H1 (cell line): ENCODE measurements around the gene PPFIBP2. TPM values are rescaled to one million over a fixed set of nuclear protein-coding genes. Genes with fewer than 3 reads are reported as not detected.

ENCODE experiments used
- CTCF ChIA-PET: fragments of 300-600 bp; sonication (Branson Sonifier 250); formaldehyde crosslinking; loops from one replicate; lab custom pipeline; 2021; ENCODE audit not compliant: partially characterized antibody; lab: Charles Lee
- POLR2A ChIA-PET: fragments of 300-600 bp; sonication (Branson Sonifier 250); formaldehyde crosslinking; loops from one replicate; lab custom pipeline; 2021; ENCODE audit warnings: inconsistent platforms; ENCODE audit not compliant: partially characterized antibody; lab: Charles Lee
- DNase-seq, 2 experiments: peaks; one replicate each; pipeline versions ENCODE4 v3.0.0 to v3.0.0-alpha.2; 2010 to 2022; ENCODE audit warnings: low spot score in 2 of 2, low read depth in 1 of 2, mixed read lengths in 1 of 2
- FAIRE-seq: peaks from 2 replicates; lab custom pipeline; 2011; peaks lifted over from hg19 to GRCh38; lab: Jason Lieb, UNC
- H2AFZ ChIP-seq: 2 replicates; pipeline ENCODE4 v1.8.1; 2012; ENCODE audit warnings: low read length, inconsistent platforms
- H2AK5ac ChIP-seq: 2 replicates; pipeline ENCODE4 v1.6.1; 2013; ENCODE audit warnings: low read depth, low read length
- H2BK120ac ChIP-seq: replicated peaks from 2 replicates; pipeline ENCODE3; 2013; ENCODE audit warnings: low read depth, low read length, inconsistent platforms
- H2BK12ac ChIP-seq: 2 replicates; pipeline ENCODE4 v1.6.1; 2013; ENCODE audit warnings: low read depth, low read length
- H2BK15ac ChIP-seq: 2 replicates; pipeline ENCODE4 v1.6.1; 2013; ENCODE audit warnings: low read length
- H2BK20ac ChIP-seq: 2 replicates; pipeline ENCODE4 v1.6.1; 2013; ENCODE audit warnings: low read length
- H2BK5ac ChIP-seq: 2 replicates; pipeline ENCODE4 v1.6.1; 2013; ENCODE audit warnings: low read depth, low read length
- H3K14ac ChIP-seq: 2 replicates; pipeline ENCODE4 v1.6.1; 2013; ENCODE audit warnings: inconsistent platforms; ENCODE audit not compliant: insufficient read length
- H3K18ac ChIP-seq: 2 replicates; pipeline ENCODE4 v1.6.1; 2013; ENCODE audit warnings: low read length; ENCODE audit errors: extremely low read depth
- H3K23ac ChIP-seq: 2 replicates; pipeline ENCODE4 v1.6.1; 2013; ENCODE audit warnings: inconsistent platforms; ENCODE audit not compliant: insufficient read length
- H3K23me2 ChIP-seq: 2 replicates; pipeline ENCODE4 v1.6.1; 2013; ENCODE audit warnings: low read depth, low read length
- H3K27ac ChIP-seq: 2 replicates; pipeline ENCODE4 v1.6.1; 2011; ENCODE audit warnings: low read depth, low read length, inconsistent platforms
- H3K27me3 ChIP-seq, 4 experiments: replicated peaks in 1 of 4; 1 replicate in 1 of 4; 2 replicates in 3 of 4; pipeline versions ENCODE4 v1.6.1 to v1.8.1; 2011 to 2013; ENCODE audit warnings: low read length in 3 of 4, mild to moderate bottlenecking in 3 of 4, inconsistent platforms in 2 of 4, mixed read lengths in 2 of 4, moderate library complexity in 1 of 4; ENCODE audit not compliant: control insufficient read depth in 3 of 4, insufficient read depth in 3 of 4; ENCODE audit errors: extremely low read depth in 1 of 4
- H3K36me3 ChIP-seq, 4 experiments: 2 replicates each; pipeline versions ENCODE4 v1.6.1 to v1.8.1; 2011 to 2013; ENCODE audit warnings: mild to moderate bottlenecking in 4 of 4, low read length in 3 of 4, moderate library complexity in 2 of 4, control low read depth in 1 of 4, inconsistent platforms in 1 of 4; ENCODE audit not compliant: insufficient read depth in 4 of 4, control insufficient read depth in 2 of 4
- H3K4ac ChIP-seq: replicated peaks from 2 replicates; pipeline ENCODE3; 2013; ENCODE audit warnings: low read length, low read depth, mixed read lengths, inconsistent platforms; ENCODE audit not compliant: insufficient read length
- H3K4me1 ChIP-seq, 4 experiments: replicated peaks in 1 of 4; 1 replicate in 1 of 4; 2 replicates in 3 of 4; pipeline versions ENCODE4 v1.6.1 to v1.8.1; 2011 to 2013; ENCODE audit warnings: low read length in 3 of 4, inconsistent platforms in 2 of 4, mixed read lengths in 1 of 4; ENCODE audit not compliant: insufficient read depth in 4 of 4, control insufficient read depth in 3 of 4
- H3K4me2 ChIP-seq, 2 experiments: 2 replicates each; pipeline versions ENCODE4 v1.6.1 to v1.8.1; 2011 to 2013; ENCODE audit warnings: low read depth in 2 of 2, low read length in 2 of 2, control low read depth in 1 of 2, inconsistent platforms in 1 of 2, mild to moderate bottlenecking in 1 of 2; ENCODE audit not compliant: insufficient read depth in 1 of 2
- H3K4me3 ChIP-seq, 4 experiments: fragments of 200-600, 300-600 bp in 1 of 4; sonication (generic), shearing (Covaris generic), sonication (Bioruptor Twin) in 1 of 4; 2 replicates each; pipeline versions ENCODE4 v1.5.1 to v1.8.1; 2011 to 2016; ENCODE audit warnings: low read length in 4 of 4, low read depth in 3 of 4, control low read depth in 2 of 4, inconsistent platforms in 2 of 4, mild to moderate bottlenecking in 2 of 4, mixed read lengths in 1 of 4, moderate library complexity in 1 of 4; ENCODE audit not compliant: insufficient read depth in 2 of 4; ENCODE audit errors: extremely low read depth in 1 of 4
- H3K56ac ChIP-seq: replicated peaks from 2 replicates; pipeline ENCODE3; 2013; ENCODE audit warnings: low read depth, mild to moderate bottlenecking, mixed read lengths, low read length, inconsistent platforms; ENCODE audit not compliant: insufficient read length
- H3K79me1 ChIP-seq: 2 replicates; pipeline ENCODE4 v1.6.1; 2013; ENCODE audit warnings: low read depth, low read length, control low read depth
- H3K79me2 ChIP-seq, 2 experiments: 2 replicates each; pipeline versions ENCODE4 v1.6.1 to v1.8.1; 2012 to 2013; ENCODE audit warnings: low read length in 2 of 2, mild to moderate bottlenecking in 2 of 2, inconsistent platforms in 1 of 2; ENCODE audit not compliant: insufficient read depth in 2 of 2, control insufficient read depth in 1 of 2
- H3K9ac ChIP-seq, 4 experiments: replicated peaks in 1 of 4; 1 replicate in 1 of 4; 2 replicates in 3 of 4; pipeline versions ENCODE4 v1.6.1 to v1.8.1; 2011 to 2013; ENCODE audit warnings: low read depth in 3 of 4, low read length in 3 of 4, control low read depth in 2 of 4, mild to moderate bottlenecking in 2 of 4, moderate library complexity in 2 of 4, inconsistent platforms in 1 of 4; ENCODE audit errors: extremely low read depth in 1 of 4
- H3K9me3 ChIP-seq, 2 experiments: 2 replicates each; pipeline versions ENCODE4 v1.6.1 to v1.8.1; 2012 to 2013; ENCODE audit warnings: mild to moderate bottlenecking in 2 of 2, moderate library complexity in 2 of 2, control low read depth in 1 of 2, inconsistent platforms in 1 of 2, low read depth in 1 of 2, low read length in 1 of 2, mixed read lengths in 1 of 2; ENCODE audit not compliant: insufficient read depth in 2 of 2
- H4K20me1 ChIP-seq, 2 experiments: replicated peaks in 1 of 2; 2 replicates each; pipeline versions ENCODE3 to v1.8.1; 2011 to 2013; ENCODE audit warnings: inconsistent platforms in 2 of 2, low read length in 2 of 2, mild to moderate bottlenecking in 1 of 2; ENCODE audit not compliant: insufficient read depth in 2 of 2, control insufficient read depth in 1 of 2
- H4K5ac ChIP-seq: 2 replicates; pipeline ENCODE4 v1.6.1; 2013; ENCODE audit warnings: low read length, low read depth, mixed read lengths, inconsistent platforms; ENCODE audit not compliant: insufficient read length
- H4K8ac ChIP-seq: 2 replicates; pipeline ENCODE4 v1.8.0; 2013; ENCODE audit warnings: mild to moderate bottlenecking, moderate library complexity, low read length, inconsistent platforms; ENCODE audit not compliant: insufficient read depth; ENCODE audit errors: extremely low read depth
- H4K91ac ChIP-seq: replicated peaks from 2 replicates; pipeline ENCODE3; 2013; ENCODE audit warnings: low read length, mixed read lengths, inconsistent platforms; ENCODE audit not compliant: insufficient read length
- CEBPB ChIP-seq: IDR thresholded peaks from 2 replicates; pipeline ENCODE4 v1.6.1; 2012; ENCODE audit warnings: low read depth, low read length
- CREB1 ChIP-seq: IDR thresholded peaks from 2 replicates; pipeline ENCODE4 v1.6.1; 2012; ENCODE audit warnings: inconsistent platforms
- CTBP2 ChIP-seq: IDR thresholded peaks from 2 replicates; pipeline ENCODE4 v1.7.0; 2011; ENCODE audit warnings: borderline replicate concordance, mild to moderate bottlenecking, moderate library complexity, mixed read lengths, low read length; ENCODE audit not compliant: insufficient read depth, insufficient read length
- FOSL1 ChIP-seq: IDR thresholded peaks from 2 replicates; pipeline ENCODE4 v1.6.1; 2011; ENCODE audit warnings: mild to moderate bottlenecking, low read depth, low read length, moderate library complexity; ENCODE audit not compliant: insufficient read depth
- GTF2F1 ChIP-seq: IDR thresholded peaks from 2 replicates; pipeline ENCODE4 v1.6.1; 2012; ENCODE audit warnings: low read depth, low read length, improper control_type of control experiment, borderline replicate concordance
- NANOG ChIP-seq: IDR thresholded peaks from 2 replicates; pipeline ENCODE4 v1.6.1; 2011; ENCODE audit warnings: low read length, low read depth, mild to moderate bottlenecking, inconsistent platforms; ENCODE audit not compliant: insufficient read depth, poor library complexity, severe bottlenecking
- SIRT6 ChIP-seq: IDR thresholded peaks from one replicate; pipeline ENCODE4 v1.7.1; 2012; ENCODE audit warnings: low read length, inconsistent platforms
- WGBS, 2 experiments: shearing (Covaris generic) in 1 of 2; methylation state at CpG; one replicate each; pipeline versions ENCODE4 v1.1.6 to v1.1.7; 2013 to 2015; ENCODE audit warnings: low lambda C conversion rate in 2 of 2, mixed read lengths in 2 of 2, inconsistent platforms in 1 of 2, low coverage in 1 of 2, missing lambda C conversion rate in 1 of 2; ENCODE audit not compliant: insufficient replicate concordance in 2 of 2, insufficient coverage in 1 of 2, insufficient read length in 1 of 2; ENCODE audit errors: extremely low coverage in 1 of 2, missing lambda C conversion rate in 1 of 2; 5-methylcytosine and 5-hydroxymethylcytosine counted together
- polyA plus RNA-seq, 7 experiments: library from polyadenylated mRNA; depleted of rRNA in 3 of 7; stranded (reverse) in 5 of 7; unstranded in 2 of 7; fragments of >200 nt in 5 of 7; fragments of 200-250 nt in 2 of 7; gene quantifications; 1 replicate in 5 of 7; 2 replicates in 1 of 7; 4 replicates in 1 of 7; pipeline versions ENCODE4 v1.2.1 to v1.2.3, GENCODE V29; 2011 to 2013; ENCODE audit warnings: missing spikeins in 2 of 7, mixed read lengths in 2 of 7
- total RNA-seq: library from RNA; stranded (reverse); fragmentation: NEBNext Ultra II Directional; extraction: Animal tissue kit (Norgen Biotek cat#: 25700); gene quantifications from 2 replicates; pipeline ENCODE4 v1.2.1, GENCODE V29; 2021
- TF ChIP-seq, protein P1 (sequence below): IDR thresholded peaks from 2 replicates; pipeline ENCODE4 v1.6.1; 2012; ENCODE audit warnings: inconsistent platforms

The PPFIBP2 gene
- total and polyA plus RNA-seq, 2 of the 8 experiments (the other 6 are each of a cell fraction or from before 2014, with no cell fraction given) = 5.5 to 9.8 TPM

DNA sequence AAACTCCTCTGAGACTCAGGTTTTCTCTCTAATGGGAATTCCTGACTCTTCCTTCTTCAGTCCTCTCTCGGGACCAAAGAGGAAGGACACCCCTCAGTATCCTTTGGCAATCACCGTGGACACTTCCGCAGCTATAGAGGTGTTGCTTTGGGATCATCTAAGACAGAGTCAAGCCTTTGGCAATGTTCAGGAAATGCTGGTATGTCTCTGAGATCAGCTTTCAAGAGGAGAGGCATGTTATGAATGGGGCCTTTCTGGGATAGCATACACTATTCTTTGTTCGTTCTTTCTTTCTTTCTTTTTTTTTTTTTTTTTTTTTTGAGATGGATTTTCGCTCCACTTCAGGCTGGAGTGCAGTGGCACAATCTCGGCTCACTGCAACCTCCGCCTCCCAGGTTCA lies 42.7 kb upstream of the PPFIBP2 start:
- no peaks in the 10 kb centered on the region for H4K20me1 ChIP-seq
- ChIA-PET POLR2A (no interaction called here), CTCF (interaction anchor here (1.3 to 2.7 kb wide), 2 partner anchors 20 to 29 kb away, joined by 7 to 10 read pairs; no protein-coding TSS in a partner anchor)
- H4K8ac ChIP-seq = no peak overlapping the region
- no peaks in the 10 kb centered on the region for H3K79me1 ChIP-seq
- no peak overlapping the region for H3K23ac ChIP-seq
- no peak overlapping the region for H3K27ac ChIP-seq
- H3K18ac ChIP-seq = no peak overlapping the region
- H3K9ac ChIP-seq = no peak overlapping the region
- no peak overlapping the region for H2AFZ ChIP-seq
- H4K5ac ChIP-seq = no peak overlapping the region
- no peaks in the 10 kb centered on the region for H3K9me3 ChIP-seq
- no peaks in the 10 kb centered on the region for H3K79me2 ChIP-seq
- H3K27me3 ChIP-seq = no peaks in the 10 kb centered on the region
- H3K4me2 ChIP-seq = no peak overlapping the region
- 97% methylated on average over 3 of the region's 7 CpGs; no CpG with 5 or more reads in 1 of the 2 experiments for WGBS, 2 experiments
- H2BK15ac ChIP-seq = no peak overlapping the region
- no peak for DNase-seq
- H4K91ac ChIP-seq = no peak overlapping the region
- H3K4me3 ChIP-seq = no peak overlapping the region
- H2AK5ac ChIP-seq = no peak overlapping the region
- no peak overlapping the region for H2BK5ac ChIP-seq
- no peak for FAIRE-seq
- no peaks in the 10 kb centered on the region for H3K4me1 ChIP-seq
- no peaks in the 10 kb centered on the region for H3K23me2 ChIP-seq
- H2BK12ac ChIP-seq = no peak overlapping the region
- no peak overlapping the region for H3K4ac ChIP-seq
- H2BK120ac ChIP-seq = no peak overlapping the region
- H3K36me3 ChIP-seq = no peaks in the 10 kb centered on the region
- no peak overlapping the region for H2BK20ac ChIP-seq
- H3K14ac ChIP-seq = no peak overlapping the region
- H3K56ac ChIP-seq = no peak overlapping the region
- TF ChIP-seq CREB1 (no peak), CTBP2 (no peak), NANOG (no peak), FOSL1 (no peak), SIRT6 (no peak), GTF2F1 (no peak), CEBPB (no peak)
- TF ChIP-seq, protein P1, sequence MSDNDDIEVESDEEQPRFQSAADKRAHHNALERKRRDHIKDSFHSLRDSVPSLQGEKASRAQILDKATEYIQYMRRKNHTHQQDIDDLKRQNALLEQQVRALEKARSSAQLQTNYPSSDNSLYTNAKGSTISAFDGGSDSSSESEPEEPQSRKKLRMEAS = no peak
